ENCODE measurements around the gene THNSL1. TPM values are rescaled to one million over a fixed set of nuclear protein-coding genes. Genes with fewer than 3 reads are reported as not detected.

Gene THNSL1
- total RNA-seq, 2 donors from 2014 or later = 0.54 to 1.3 TPM

- no peak for DNase-seq (ENCODE audit: low spot score)
- Histone ChIP-seq H3K4me3 (peak overlapping the region; percentile 60), H3K27me3 (replicated peaks; ENCODE audit: insufficient read depth) (no peaks in the 10 kb centered on the region), H3K36me3 (no peaks in the 10 kb centered on the region), H3K9me3 (no peaks in the 10 kb centered on the region), H3K4me1 (ENCODE audit: control insufficient read depth in 1 of 2, low read depth in 2 of 2) (peaks cover 17 to 36% of the 10 kb centered on the region in 2 donors), H3K27ac (peak overlapping the region; percentile 75 to 93)
- TF ChIP-seq CTCF (IDR thresholded peaks at IDR 0.05) = no peak
- no peak for ATAC-seq (ENCODE audit: insufficient number of reproducible peaks, low FRiP score, low read depth)
These were observed 45.5 kb downstream of the THNSL1 start for GRCh38 chr10:25061711-25062449.

GRCh38 chr10:25063157-25063556 is 46.7 kb downstream of the THNSL1 start:
- no peak for DNase-seq (ENCODE audit: low spot score)

GRCh38 chr10:25063644-25064043 is 47.2 kb downstream of the THNSL1 start:
- DNase-seq (ENCODE audit: low spot score) (no peak), ATAC-seq (ENCODE audit: insufficient number of reproducible peaks, low FRiP score, low read depth) (no peak)
- TF ChIP-seq CTCF (IDR thresholded peaks at IDR 0.05) = no peak
- peaks cover 17 to 36% of the 10 kb centered on the region in 2 donors for H3K4me1 ChIP-seq (ENCODE audit: control insufficient read depth in 1 of 2, low read depth in 2 of 2)
- no peaks in the 10 kb centered on the region for H3K27me3 ChIP-seq (replicated peaks; ENCODE audit: insufficient read depth)
- no peaks in the 10 kb centered on the region for H3K9me3 ChIP-seq
- H3K36me3 ChIP-seq = no peaks in the 10 kb centered on the region
- no peak overlapping the region for H3K27ac ChIP-seq
- H3K4me3 ChIP-seq = no peak overlapping the region

More at GRCh38 chr10:25063157-25063556, 46.7 kb downstream of the THNSL1 start:
- no peak for TF ChIP-seq CTCF (IDR thresholded peaks at IDR 0.05)
- H3K9me3 ChIP-seq = no peaks in the 10 kb centered on the region
- H3K36me3 ChIP-seq = no peaks in the 10 kb centered on the region
- peaks cover 17 to 36% of the 10 kb centered on the region in 2 donors for H3K4me1 ChIP-seq (ENCODE audit: control insufficient read depth in 1 of 2, low read depth in 2 of 2)
- H3K27ac ChIP-seq = peak overlapping the region; percentile 75 to 93
- no peak for ATAC-seq (ENCODE audit: insufficient number of reproducible peaks, low FRiP score, low read depth)
- no peaks in the 10 kb centered on the region for H3K27me3 ChIP-seq (replicated peaks; ENCODE audit: insufficient read depth)
- H3K4me3 ChIP-seq = no peak overlapping the region

GRCh38 chr10:25064401-25064800 is 48.0 kb downstream of the THNSL1 start:
- Histone ChIP-seq H3K4me3 (no peak overlapping the region), H3K27ac (no peak overlapping the region), H3K4me1 (ENCODE audit: control insufficient read depth in 1 of 2, low read depth in 2 of 2) (peaks cover 17 to 36% of the 10 kb centered on the region in 2 donors), H3K36me3 (no peaks in the 10 kb centered on the region), H3K9me3 (no peaks in the 10 kb centered on the region), H3K27me3 (replicated peaks; ENCODE audit: insufficient read depth) (no peaks in the 10 kb centered on the region)
- no peak for TF ChIP-seq CTCF (IDR thresholded peaks at IDR 0.05)
- ATAC-seq (ENCODE audit: insufficient number of reproducible peaks, low FRiP score, low read depth) = no peak
- no peak for DNase-seq (ENCODE audit: low spot score)

GRCh38 chr10:25065761-25066476 is 49.5 kb downstream of the THNSL1 start:
- no peak overlapping the region for H3K27ac ChIP-seq
- ATAC-seq (ENCODE audit: insufficient number of reproducible peaks, low FRiP score, low read depth) (no peak), DNase-seq (ENCODE audit: low spot score) (no peak)
- H3K27me3 ChIP-seq (replicated peaks; ENCODE audit: insufficient read depth) = no peaks in the 10 kb centered on the region
- TF ChIP-seq CTCF (IDR thresholded peaks at IDR 0.05) = no peak
- no peaks in the 10 kb centered on the region for H3K36me3 ChIP-seq
- peaks cover 8 to 21% of the 10 kb centered on the region in 2 donors for H3K4me1 ChIP-seq (ENCODE audit: control insufficient read depth in 1 of 2, low read depth in 2 of 2)
- no peaks in the 10 kb centered on the region for H3K9me3 ChIP-seq
- H3K4me3 ChIP-seq = no peak overlapping the region
